GM19193 (cell line): ENCODE measurements around the gene IGSF8.

Experiments used
- POLR2A ChIP-seq: IDR thresholded peaks from 4 replicates; pipeline ENCODE4 v1.6.1; 2011; ENCODE audit not compliant: insufficient read depth, insufficient read length; ENCODE audit errors: extremely low read depth

IGSF8 gene

DNA sequence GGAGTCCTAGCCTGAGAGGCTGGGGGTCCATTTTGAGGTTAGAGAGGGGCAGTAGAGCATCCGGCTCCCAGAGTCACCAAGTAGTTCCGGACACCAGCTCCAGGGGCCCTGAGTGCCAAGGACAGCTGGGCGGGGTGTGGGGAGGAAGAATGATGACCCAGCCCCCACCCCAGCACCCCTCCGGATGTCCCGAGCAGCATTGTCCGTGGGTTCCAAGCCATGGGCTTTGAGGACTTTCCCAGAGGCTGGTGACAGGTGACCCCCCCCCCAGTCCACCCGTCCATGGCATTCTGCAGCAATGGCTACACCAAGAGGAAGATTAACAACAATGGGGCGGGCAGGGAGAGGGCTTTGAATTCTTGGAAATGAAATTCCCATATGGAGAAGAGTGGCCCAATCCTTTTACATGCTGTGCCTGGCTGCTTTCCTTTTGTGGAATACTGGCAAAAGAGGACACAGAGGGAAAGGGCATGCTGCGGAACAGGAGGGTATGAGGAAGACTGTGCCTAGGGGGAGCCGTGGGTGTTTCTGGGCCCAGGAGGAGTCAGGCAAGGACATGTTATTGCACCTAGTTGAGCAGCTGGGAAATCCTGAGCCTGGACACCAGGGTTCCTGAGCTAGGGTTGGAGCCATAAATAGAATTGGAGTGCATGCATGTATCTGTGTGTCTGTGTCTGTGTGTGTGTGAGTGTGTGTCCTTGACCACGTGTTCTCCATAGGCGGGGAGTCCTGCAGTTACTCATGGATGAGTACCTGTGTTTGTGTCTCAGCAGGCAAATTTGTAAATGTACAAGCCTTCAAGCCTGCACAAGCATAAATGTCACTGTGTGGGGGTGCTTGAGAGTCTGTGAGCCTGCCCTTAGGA lies 18.1 kb upstream of the IGSF8 start:
- no peak for TF ChIP-seq POLR2A

DNA sequence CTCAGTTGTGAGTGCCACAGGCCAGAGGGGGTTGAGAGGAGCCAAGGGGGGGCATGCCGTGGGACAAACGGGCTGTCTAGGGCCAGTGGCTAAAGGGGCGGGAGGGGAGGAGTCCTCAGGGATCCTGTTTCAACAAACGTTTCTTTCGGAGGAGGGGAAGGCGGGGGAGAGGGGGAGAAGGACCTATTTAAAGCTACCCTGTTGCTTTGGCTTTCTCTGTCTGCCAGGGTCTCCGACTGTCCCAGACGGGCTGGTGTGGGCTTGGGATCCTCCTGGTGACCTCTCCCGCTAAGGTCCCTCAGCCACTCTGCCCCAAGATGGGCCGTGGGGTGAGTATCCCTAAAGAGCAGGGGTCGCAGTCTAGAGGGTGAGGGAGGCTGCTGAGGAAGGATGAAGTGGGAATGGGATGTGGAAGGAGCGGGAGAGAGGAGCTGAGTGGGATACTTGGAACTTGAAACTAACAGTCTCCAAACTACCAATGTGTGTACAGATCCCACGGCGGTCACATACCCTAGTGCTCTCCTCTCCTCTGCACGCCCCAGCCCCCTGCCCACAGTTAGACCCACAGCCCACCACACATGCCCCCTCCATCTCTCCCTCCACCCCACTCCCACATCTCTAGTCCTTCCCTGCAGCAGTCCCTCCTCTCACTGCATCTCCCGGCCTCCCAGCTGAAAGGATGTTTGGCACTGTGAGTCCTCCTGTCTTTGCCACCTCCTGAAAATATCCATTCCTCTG lies 17.3 kb upstream of the IGSF8 start, which contains the start of gene ATP1A2:
Gene ATP1A2, plus strand, starts transcription at position 215 of the 738 bp plus-strand sequence. Its CDS starts 103 bp downstream, at position 318.
- no peak for TF ChIP-seq POLR2A

DNA sequence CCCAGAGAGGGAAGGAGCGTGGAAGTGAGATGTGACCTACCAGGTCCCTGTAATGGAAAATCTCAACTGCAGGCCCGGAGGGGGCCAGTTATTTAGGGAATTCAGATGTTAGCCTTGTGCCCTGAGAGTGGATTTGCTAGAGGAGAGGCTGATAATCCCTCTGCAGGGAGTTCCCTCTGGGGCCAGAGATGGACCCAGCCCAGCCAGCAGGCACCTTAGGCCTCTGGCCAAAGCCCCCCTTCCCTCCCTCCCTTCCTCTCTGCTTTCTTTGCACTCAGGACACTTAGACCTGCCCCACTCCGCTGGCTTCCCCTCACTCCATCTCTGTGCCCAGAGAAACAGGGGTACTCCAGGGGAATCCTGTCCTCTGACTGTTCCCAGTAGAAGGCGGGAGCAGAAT lies 15.7 kb upstream of the IGSF8 start:
- TF ChIP-seq POLR2A = no peak

DNA sequence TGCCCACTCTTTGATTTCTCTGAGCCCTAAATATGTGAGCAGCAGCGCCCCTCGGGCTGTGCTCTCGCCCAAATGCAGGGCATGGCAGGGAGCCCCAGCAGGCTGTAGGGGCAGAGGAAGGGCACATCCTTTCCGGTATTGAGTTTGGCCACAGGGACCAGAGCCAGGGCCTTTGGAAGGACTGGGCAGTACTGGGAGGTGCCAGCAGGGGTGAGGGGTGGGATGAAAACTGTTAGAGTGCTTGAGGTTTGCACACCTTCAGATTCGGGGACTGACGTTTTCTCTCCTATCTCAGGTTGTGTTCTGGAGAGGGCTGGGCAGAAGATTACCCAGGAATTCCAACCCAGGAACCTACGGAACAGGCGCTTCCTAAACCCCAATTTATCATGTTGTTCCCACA lies 15.0 kb upstream of the IGSF8 start:
- TF ChIP-seq POLR2A = no peak

DNA sequence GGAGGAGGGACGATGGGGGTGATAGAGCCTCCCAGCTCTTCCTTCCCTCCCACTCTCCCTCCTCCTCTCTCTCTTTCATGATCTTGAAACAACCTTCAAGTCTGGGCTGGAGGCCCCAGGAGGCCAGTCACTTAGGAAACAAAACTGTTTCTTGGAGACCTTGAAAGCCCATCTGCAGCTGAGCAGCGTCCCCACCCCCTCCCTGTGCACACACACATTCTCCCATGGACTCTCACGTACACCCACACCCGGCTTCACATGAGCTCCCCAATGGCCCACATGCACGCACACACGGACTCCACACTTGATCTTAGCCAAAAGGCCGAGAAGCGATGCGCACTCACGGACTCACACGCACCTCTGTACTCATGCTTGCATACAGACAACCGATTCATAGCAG lies 13.9 kb upstream of the IGSF8 start:
- no peak for TF ChIP-seq POLR2A

DNA sequence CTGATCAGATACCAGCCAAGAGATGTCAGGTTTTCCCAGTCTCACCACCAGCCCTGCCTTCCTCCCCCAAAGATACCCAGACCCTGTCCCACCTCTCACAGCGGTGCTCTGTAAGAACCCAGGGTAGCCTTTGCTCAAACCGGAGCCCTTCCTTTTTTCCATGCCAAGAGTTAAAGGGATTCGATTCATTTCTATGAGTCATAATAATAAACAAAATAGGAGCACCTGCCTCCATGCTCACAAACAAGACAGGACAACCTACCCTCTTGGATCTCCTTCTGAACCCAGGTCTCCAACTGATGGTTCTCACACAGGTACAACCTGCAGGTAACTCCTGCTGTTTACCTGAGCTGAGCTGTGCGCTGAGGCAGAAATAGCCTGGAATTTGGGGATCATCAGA lies 11.3 kb upstream of the IGSF8 start:
- TF ChIP-seq POLR2A = no peak

DNA sequence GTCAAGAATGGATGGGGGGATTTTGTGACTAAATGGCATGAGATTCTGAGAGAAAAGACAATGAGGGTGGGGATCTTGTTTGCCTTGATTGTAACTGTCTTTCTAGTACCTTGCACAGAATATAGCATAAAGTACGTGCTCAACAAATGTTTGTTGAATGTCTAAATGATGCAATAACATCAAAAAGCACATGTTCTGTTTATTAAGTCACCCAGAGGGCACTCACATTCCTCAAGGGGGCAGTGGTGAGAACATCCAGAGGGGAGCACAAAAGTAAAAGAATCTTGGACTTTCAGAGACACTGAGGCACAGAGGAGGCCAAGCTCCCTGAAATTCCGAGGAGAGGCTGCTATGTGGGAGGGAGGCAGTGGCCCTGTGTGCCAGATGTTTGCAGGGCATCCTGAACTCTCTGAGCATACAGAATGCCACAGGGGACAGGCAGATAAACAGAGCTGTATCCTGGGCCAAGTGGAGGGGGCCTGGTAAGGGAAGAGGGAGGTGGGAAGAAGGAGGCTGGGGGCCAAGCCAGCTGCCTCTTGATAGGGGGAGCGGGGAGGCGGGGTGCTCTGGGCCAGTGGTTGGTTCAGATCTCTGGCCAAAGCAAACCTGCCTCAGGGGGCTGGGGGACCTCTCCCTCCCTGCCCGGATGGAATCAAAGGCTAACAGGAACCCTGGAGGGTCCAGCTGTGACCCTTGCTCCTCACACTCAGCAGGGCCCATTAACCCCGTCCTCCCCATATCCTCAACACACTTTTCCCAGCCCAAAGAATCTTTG lies 10.7 kb upstream of the IGSF8 start:
- no peak for TF ChIP-seq POLR2A

DNA sequence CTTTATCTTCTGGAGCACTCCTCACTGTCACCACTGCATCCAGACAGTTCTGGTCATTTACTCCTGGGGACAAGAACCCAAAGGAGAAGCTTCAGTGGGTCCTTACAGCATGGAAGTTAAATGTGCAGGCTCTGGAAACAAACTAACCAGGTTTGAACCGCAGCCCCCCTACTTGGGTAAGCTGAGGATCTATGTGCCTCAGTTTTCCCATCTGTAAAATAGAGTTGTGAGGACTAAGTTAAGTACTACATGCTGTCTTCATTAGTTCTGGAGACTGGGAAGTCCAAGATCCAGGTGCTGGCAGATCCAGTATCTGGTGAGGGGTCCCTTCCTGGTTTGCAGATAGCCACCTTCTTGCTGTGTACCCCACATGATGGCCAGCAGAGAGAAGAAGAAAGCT lies 9.1 kb upstream of the IGSF8 start:
- TF ChIP-seq POLR2A = no peak

DNA sequence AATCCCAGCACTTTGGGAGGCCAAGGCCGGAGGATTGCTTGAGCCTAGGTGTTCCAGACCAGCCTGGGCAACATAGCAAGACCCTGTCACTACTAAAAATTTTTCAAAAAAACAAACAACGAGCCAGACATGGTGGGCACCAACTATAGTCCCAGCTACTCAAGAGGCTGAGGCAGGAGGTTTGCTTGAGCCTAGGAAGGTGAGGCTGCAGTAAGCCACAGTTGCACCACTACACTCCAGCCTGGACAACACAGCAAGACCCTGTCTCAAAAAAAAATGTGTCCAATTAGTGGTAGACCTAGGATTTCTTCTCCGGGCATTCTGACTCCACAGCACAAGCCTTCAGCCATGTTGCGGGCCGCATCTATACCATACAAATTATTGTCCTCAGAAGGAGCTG lies 6.7 kb upstream of the IGSF8 start:
- no peak for TF ChIP-seq POLR2A

DNA sequence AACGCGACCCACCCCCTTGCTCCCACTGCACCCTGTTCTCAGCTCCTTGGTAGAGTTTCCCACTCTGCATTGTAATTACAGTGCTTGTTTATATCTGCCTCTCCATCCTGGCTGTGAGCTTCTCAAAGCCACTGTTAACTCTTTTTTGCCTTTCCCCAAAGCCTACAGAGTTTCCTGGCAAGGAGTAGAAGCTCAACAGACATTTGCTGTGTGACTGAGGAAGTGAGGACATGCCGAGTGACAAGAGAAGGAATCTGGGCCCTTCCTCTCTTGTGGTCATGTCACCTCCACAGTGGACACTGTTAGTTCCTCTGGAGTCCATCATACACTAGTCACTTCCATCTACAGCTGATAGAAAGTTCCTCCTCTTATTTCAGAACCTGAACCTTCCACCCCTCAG lies 6.1 kb upstream of the IGSF8 start:
- TF ChIP-seq POLR2A = no peak

DNA sequence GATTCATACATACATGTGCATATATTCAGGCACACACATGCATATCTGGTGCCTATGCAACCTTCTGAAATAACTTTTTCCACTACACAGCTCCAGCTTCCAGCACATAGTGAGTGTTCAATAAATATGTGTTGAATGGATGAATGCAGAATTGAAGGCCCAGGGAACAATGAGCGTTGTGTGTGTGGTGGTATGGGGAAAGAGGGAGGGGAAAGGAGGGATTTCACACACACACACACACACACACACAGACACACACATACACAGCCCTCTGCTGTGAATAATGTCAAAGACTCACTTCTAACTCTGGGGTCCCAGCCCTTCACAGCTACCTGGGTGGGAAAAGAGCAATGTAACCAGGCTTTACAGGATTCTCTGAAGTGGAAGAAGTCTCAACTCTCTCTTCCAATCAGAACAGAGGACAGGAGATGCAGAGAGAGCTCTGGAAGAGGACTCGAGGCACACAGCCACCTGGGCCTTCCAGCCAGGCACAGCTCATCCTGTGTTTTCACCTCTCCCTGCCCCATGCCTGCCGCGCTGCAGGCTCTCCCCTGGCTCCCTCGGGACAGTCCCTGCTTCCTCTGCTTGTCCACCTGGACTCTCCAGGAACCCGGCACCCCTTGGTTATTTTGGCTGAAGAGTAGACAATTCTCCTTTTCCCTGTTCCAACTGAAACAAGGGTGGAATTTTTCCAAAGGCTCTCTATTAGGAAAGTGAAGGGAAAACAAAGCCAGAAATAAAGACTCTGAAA lies 5.4 kb upstream of the IGSF8 start:
- TF ChIP-seq POLR2A = no peak

DNA sequence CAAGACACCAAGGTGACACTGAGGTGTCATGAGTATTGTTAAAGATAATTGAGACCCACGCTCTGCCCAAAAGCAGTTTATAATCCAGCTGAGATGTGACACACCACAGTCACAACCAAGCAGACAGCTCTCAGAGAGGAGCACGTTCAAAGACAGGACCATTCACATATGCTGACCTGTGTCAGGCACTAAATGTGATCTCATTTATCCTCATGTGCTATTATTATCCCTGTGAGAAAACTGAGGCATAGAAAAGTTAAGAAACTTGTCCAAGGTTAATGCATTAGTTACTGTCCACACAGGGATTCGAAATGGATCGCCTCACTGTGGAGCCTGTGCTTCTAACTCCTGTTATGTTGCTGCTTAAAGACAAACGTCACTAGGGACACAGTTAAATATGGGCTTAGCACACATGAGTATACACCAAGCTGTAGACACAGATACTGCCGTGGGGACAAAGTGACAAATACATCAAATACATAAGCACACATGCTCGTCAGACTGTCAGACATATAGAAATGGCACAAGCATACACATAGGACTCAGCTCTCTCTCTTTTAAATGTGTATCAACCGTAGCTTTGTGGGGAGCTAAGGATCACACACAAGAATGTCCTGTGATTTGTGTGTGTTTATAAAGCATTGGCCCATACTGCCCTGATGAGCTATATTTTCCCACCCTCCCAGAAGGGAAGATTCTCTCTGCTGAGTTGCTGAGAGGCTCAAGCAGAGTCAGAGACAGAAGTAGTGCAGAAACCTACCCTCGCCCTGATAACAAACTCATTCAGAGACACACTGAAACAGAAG lies 3.5 kb upstream of the IGSF8 start:
- TF ChIP-seq POLR2A = no peak

DNA sequence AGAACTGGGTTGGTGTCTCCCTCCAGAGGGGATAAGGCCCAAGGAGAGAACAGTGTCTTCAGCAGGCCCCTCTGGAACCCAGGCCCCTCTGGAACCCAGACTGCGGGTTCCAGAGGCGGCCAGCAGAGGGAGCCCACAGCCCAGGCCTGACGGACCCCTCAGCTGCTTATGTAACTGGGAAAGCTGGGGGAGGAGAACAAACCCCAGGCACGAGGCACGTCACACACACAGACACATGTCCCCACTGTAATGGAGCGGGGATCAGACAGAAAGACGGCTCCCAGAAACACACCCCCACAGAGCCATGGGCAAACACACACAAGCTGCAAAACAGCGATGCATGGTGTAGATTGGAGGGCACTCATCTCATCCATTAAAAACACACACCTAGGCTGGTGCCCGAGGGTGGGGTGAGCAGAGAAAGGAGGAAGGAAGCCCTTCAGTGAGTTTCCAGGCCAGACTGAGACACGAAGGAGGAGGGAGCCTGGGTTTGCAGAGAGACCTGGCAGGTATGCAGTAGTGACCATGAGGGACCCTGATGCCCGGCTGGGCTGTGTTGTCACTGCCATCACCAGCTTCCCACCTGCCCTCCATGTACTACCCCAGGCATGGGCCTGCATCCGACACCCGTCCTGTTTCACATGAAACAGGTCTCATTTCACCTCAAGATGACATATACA lies 2.8 kb upstream of the IGSF8 start:
- no peak for TF ChIP-seq POLR2A
